Body of pancreas (tissue), 4 donors: Measurements from ENCODE around the gene DNTT.

Experiments used
- CTCF ChIP-seq, 7 experiments: fragments of 450-650 bp in 4 of 7; fragments of 200-600 bp in 3 of 7; sonication (generic) in 3 of 7; IDR thresholded peaks; one replicate each; pipeline ENCODE4 v1.5.1; 2016 to 2019; ENCODE audit warnings: antibody characterized with exemption in 7 of 7
- POLR2A ChIP-seq, 3 donors: fragments of 450-650 bp; IDR thresholded peaks; one replicate each; pipeline ENCODE4 v1.6.1; 2016; ENCODE audit warnings: antibody characterized with exemption in 3 of 3, mild to moderate bottlenecking in 2 of 3

DNA sequence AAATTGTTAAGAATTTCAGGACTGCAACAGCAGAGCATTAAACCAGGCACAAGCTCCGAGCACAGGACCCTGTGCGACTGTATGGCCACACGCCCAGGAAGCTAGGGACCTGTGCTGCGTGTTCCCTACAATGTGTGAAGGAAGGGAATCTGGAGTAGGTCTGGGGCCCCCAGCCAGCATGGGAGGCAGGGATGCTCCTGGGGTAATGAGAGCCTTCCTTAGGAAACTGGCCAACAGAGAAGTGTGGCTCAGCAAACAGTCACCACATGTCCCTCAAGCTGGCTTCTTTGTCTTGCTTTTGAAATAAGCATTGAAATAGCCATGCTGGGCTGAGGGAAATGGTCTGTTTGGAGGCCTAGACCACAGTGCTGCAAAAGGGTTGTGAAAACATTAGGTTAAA, 41.1 kb upstream of the DNTT start:
- TF ChIP-seq POLR2A (IDR thresholded peaks at IDR 0.05) (no peak), CTCF (IDR thresholded peaks at IDR 0.05) (no peak)
